Endothelial cell of umbilical vein (primary cell): ENCODE data around the gene HBS1L.

Experiments
- FOS ChIP-seq: IDR thresholded peaks from 2 replicates; pipeline ENCODE4 v1.6.1; 2011; ENCODE audit warnings: mild to moderate bottlenecking, low read length, moderate library complexity, borderline replicate concordance; ENCODE audit not compliant: insufficient read depth
- JUN ChIP-seq: IDR thresholded peaks from 2 replicates; pipeline ENCODE4 v1.6.1; 2011; ENCODE audit warnings: borderline replicate concordance, low read depth; ENCODE audit not compliant: insufficient read length, insufficient read depth
- POLR2A ChIP-seq: IDR thresholded peaks from 2 replicates; pipeline ENCODE4 v1.6.1; 2012; ENCODE audit warnings: low read depth, mild to moderate bottlenecking, control low read depth, low read length
- POLR2AphosphoS5 ChIP-seq: IDR thresholded peaks from 2 replicates; pipeline ENCODE4 v1.6.1; 2012; ENCODE audit warnings: low read depth, mild to moderate bottlenecking, control low read depth, low read length, moderate library complexity; ENCODE audit not compliant: insufficient read depth
- TF ChIP-seq, protein P1 (sequence below), 2 donors: IDR thresholded peaks; 1 replicate in 1 of 2; 2 replicates in 1 of 2; pipeline ENCODE4 v1.5.1; 2011; ENCODE audit warnings: low read length in 2 of 2, mild to moderate bottlenecking in 2 of 2, moderate library complexity in 2 of 2, control low read depth in 1 of 2, inconsistent platforms in 1 of 2, low read depth in 1 of 2; ENCODE audit not compliant: insufficient read depth in 1 of 2; ENCODE audit errors: extremely low read depth in 1 of 2
- TF ChIP-seq, protein P2 (sequence below): IDR thresholded peaks from 2 replicates; pipeline ENCODE4 v1.6.1; 2011; ENCODE audit not compliant: insufficient read depth, insufficient read length

DNA sequence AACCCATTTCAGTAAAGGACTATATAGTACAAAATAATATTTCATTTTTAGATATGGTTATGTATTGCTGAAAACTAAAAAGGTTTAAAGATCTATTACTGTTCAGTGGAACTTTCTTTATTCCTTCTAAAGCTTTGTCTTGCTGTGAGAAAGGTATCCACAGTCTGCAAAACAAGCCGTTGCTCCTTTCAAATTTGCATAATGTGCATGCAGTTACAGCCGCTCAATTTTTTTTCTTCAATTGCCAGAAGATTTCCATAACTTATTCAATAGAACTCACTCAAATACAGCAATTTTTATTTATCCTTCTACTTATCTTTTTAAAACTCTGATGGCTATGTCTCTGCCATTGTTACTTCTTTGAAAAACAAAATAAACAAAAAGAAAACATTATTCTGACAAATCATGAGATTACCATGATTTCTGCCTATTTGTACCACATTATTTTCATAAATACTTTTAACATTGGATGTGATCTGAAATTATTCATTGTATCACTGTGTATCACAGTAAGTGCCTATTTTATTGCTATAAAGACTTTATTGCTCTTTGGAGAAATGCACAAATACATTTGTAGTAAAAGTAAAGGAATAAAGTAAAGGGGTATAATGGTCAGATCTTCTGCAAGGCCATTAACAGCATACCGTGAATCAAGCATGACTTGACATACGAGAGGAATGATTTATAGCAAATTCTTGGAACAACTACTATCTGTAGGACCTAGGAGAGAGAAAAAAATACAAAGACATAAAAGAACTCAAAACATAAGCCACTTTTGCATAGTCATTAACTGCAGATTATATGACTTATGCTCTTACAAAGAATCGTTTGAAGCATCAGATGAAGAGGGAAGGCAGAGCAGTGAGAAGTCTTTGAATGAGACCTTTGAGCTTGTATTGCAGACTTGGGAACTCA lies 29.6 kb upstream of the HBS1L start:
- no peak for TF ChIP-seq FOS
- TF ChIP-seq POLR2A, result no peak
- TF ChIP-seq, protein P1, sequence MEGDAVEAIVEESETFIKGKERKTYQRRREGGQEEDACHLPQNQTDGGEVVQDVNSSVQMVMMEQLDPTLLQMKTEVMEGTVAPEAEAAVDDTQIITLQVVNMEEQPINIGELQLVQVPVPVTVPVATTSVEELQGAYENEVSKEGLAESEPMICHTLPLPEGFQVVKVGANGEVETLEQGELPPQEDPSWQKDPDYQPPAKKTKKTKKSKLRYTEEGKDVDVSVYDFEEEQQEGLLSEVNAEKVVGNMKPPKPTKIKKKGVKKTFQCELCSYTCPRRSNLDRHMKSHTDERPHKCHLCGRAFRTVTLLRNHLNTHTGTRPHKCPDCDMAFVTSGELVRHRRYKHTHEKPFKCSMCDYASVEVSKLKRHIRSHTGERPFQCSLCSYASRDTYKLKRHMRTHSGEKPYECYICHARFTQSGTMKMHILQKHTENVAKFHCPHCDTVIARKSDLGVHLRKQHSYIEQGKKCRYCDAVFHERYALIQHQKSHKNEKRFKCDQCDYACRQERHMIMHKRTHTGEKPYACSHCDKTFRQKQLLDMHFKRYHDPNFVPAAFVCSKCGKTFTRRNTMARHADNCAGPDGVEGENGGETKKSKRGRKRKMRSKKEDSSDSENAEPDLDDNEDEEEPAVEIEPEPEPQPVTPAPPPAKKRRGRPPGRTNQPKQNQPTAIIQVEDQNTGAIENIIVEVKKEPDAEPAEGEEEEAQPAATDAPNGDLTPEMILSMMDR (IDR thresholded peaks at IDR 0.05; ENCODE audit: extremely low read depth in 1 of 2, insufficient read depth in 1 of 2, low read depth in 1 of 2, low read length in 2 of 2), result no peak
- TF ChIP-seq, protein P2, sequence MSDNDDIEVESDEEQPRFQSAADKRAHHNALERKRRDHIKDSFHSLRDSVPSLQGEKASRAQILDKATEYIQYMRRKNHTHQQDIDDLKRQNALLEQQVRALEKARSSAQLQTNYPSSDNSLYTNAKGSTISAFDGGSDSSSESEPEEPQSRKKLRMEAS, result no peak
- TF ChIP-seq JUN, result no peak
- no peak for TF ChIP-seq POLR2AphosphoS5
